Gastrocnemius medialis (tissue), 4 donors: ENCODE data around the gene SSC4D.

ENCODE experiments used
- CTCF ChIP-seq, 5 experiments: fragments of 450-650 bp in 3 of 5; fragments of 200-600 bp in 2 of 5; sonication (generic) in 2 of 5; IDR thresholded peaks in 4 of 5; conservative IDR thresholded peaks in 1 of 5; 1 replicate in 4 of 5; 2 replicates in 1 of 5; pipeline ENCODE4 v1.5.1; 2016 to 2019; ENCODE audit warnings: antibody characterized with exemption in 5 of 5, mild to moderate bottlenecking in 3 of 5, moderate library complexity in 3 of 5
- POLR2A ChIP-seq, 2 donors: fragments of 450-650 bp; IDR thresholded peaks; one replicate each; pipeline ENCODE4 v1.6.1; 2017; ENCODE audit warnings: antibody characterized with exemption in 2 of 2, mild to moderate bottlenecking in 2 of 2, moderate library complexity in 2 of 2

- TF ChIP-seq CTCF (IDR thresholded peaks at IDR 0.05 in 4 of 5, conservative IDR thresholded peaks at IDR 0.05 in 1 of 5) (no peak), POLR2A (IDR thresholded peaks at IDR 0.05) (no peak)
Observed at GRCh38 chr7:76347710-76348109, 61.8 kb downstream of the SSC4D start.
